ENCODE measurements around the gene POP5. TPM values are rescaled to one million over a fixed set of nuclear protein-coding genes. Genes with fewer than 3 reads are reported as not detected.

Gene POP5
- total and polyA plus RNA-seq, 2 experiments from 2014 or later: 52.4 to 140 TPM

GRCh38 chr12:120540445-120540844, 40.8 kb downstream of the POP5 start (continued):
- no peak for TF ChIP-seq ETS1 (IDR thresholded peaks at IDR 0.05)
- no peak for TF ChIP-seq EZH2 (IDR thresholded peaks at IDR 0.05; ENCODE audit: low read depth, unreplicated experiment)
- TF ChIP-seq EZH2phosphoT487 (IDR thresholded peaks at IDR 0.05; ENCODE audit: unreplicated experiment): no peak
- TF ChIP-seq STAT1 (IDR thresholded peaks at IDR 0.05; ENCODE audit: unreplicated experiment): no peak
- no peak for TF ChIP-seq CREB1 (CRISPR knock-in tag; IDR thresholded peaks at IDR 0.05; ENCODE audit: low read depth)

GRCh38 chr12:120539303-120539702, 41.9 kb downstream of the POP5 start:
- Mint-ChIP-seq H3K27me3 (ENCODE audit: insufficient read depth, low read depth, poor library complexity) (peaks cover 2% of the 10 kb centered on the region), H3K4me1 (peaks cover 27% of the 10 kb centered on the region), H3K9me3 (no peaks in the 10 kb centered on the region), H3K27ac (no peak overlapping the region), H3K4me3 (no peak overlapping the region), H3K36me3 (ENCODE audit: low read depth) (peaks cover 24% of the 10 kb centered on the region)
- no peak overlapping the region for H3K4me3 ChIP-seq
- no peak for ATAC-seq
- H3K27me3 ChIP-seq (ENCODE audit: insufficient read depth): no peaks in the 10 kb centered on the region
- H3K36me3 ChIP-seq (ENCODE audit: insufficient read depth): no peaks in the 10 kb centered on the region
- peaks cover 2% of the 10 kb centered on the region; the same call in 1 of the 2 replicates for H3F3A ChIP-seq (replicated peaks; ENCODE audit: low read depth)
- no peak overlapping the region for H2AFZ ChIP-seq
- H3K9me2 ChIP-seq (ENCODE audit: insufficient read depth): no peaks in the 10 kb centered on the region
- no peak for TF ChIP-seq CTCF (conservative IDR thresholded peaks at IDR 0.05; ENCODE audit: low read depth in 2 of 2)
- no peak for TF ChIP-seq ZNF331 (CRISPR knock-in tag; IDR thresholded peaks at IDR 0.05; ENCODE audit: low read depth)
- TF ChIP-seq JUNB (IDR thresholded peaks at IDR 0.05; ENCODE audit: unreplicated experiment): no peak
- no peak for TF ChIP-seq STAT1 (IDR thresholded peaks at IDR 0.05; ENCODE audit: unreplicated experiment)
- no peak for TF ChIP-seq ZNF114 (CRISPR knock-in tag; IDR thresholded peaks at IDR 0.05)
- no peak for TF ChIP-seq POLR2AphosphoS5 (IDR thresholded peaks at IDR 0.05; ENCODE audit: low read depth)
- TF ChIP-seq ETS1 (IDR thresholded peaks at IDR 0.05): no peak
- no peak for TF ChIP-seq EZH2 (IDR thresholded peaks at IDR 0.05; ENCODE audit: low read depth, unreplicated experiment)
- no peak for TF ChIP-seq NANOG (IDR thresholded peaks at IDR 0.05; ENCODE audit: borderline replicate concordance)
- no peak for TF ChIP-seq CREB1 (CRISPR knock-in tag; IDR thresholded peaks at IDR 0.05; ENCODE audit: low read depth)
- H3K4me2 ChIP-seq: no peak overlapping the region
- DNase-seq (ENCODE audit: low spot score): no peak
- no peak overlapping the region for H3K27ac ChIP-seq (ENCODE audit: low read depth)
- H3K79me2 ChIP-seq (replicated peaks; ENCODE audit: insufficient read depth): peaks cover 99% of the 10 kb centered on the region
- peaks cover 37% of the 10 kb centered on the region for H3K4me1 ChIP-seq (ENCODE audit: insufficient read depth)
- H4K20me1 ChIP-seq (replicated peaks; ENCODE audit: insufficient read depth): peaks cover 76% of the 10 kb centered on the region
